B cell (primary cell): Measurements from ENCODE around the gene IKBKG.
"Not testable (repeated sequence)": the region's sequence is repeated elsewhere in the genome, so short reads cannot be mapped to it uniquely, and the experiment has no call there.

Experiments
- EZH2 ChIP-seq: IDR thresholded peaks from 2 replicates; pipeline ENCODE4 v1.6.1; 2012; ENCODE audit warnings: borderline replicate concordance, low read depth, mild to moderate bottlenecking, moderate library complexity, low read length; ENCODE audit not compliant: insufficient read depth, poor library complexity, severe bottlenecking
- TF ChIP-seq, protein P1 (sequence below): fragments of 200-600 bp; IDR thresholded peaks from one replicate; pipeline ENCODE4 v1.8.0; 2022; ENCODE audit warnings: antibody characterized with exemption, mild to moderate bottlenecking

DNA sequence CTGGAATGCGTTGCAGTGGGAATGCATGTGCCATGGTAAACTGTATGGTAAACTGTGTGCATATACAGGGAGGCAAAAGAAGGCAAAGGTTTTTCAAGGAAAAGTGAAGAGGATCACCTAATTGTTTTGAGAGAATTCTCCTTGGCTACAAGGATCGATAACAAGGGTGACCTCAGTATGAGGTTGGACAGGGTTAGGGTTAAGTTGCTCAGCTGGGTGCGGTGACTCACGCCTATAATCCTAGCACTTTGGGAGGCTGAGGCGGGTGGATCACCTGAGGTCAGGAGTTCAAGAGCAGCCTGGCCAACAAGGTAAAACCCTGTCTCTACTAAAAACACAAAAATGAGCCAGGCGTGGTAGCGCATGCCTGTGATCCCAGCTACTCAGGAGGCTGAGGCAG, 46.0 kb upstream of the IKBKG start:
- TF ChIP-seq, protein P1, sequence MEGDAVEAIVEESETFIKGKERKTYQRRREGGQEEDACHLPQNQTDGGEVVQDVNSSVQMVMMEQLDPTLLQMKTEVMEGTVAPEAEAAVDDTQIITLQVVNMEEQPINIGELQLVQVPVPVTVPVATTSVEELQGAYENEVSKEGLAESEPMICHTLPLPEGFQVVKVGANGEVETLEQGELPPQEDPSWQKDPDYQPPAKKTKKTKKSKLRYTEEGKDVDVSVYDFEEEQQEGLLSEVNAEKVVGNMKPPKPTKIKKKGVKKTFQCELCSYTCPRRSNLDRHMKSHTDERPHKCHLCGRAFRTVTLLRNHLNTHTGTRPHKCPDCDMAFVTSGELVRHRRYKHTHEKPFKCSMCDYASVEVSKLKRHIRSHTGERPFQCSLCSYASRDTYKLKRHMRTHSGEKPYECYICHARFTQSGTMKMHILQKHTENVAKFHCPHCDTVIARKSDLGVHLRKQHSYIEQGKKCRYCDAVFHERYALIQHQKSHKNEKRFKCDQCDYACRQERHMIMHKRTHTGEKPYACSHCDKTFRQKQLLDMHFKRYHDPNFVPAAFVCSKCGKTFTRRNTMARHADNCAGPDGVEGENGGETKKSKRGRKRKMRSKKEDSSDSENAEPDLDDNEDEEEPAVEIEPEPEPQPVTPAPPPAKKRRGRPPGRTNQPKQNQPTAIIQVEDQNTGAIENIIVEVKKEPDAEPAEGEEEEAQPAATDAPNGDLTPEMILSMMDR, result not testable (repeated sequence)
- not testable (repeated sequence) for TF ChIP-seq EZH2
